NCI-H82 treated with DMSO at 0.1 percent for 48 hours (cell line): ENCODE results near the gene KCNK5.

ENCODE experiments used
- DNase-seq: peaks from one replicate; lab custom pipeline; 2025; ENCODE audit not compliant: unreplicated experiment; lab: John Stamatoyannopoulos, UW

Gene KCNK5

GRCh38 chr6:39178235-39178634, 51.0 kb downstream of the KCNK5 start:
- DNase-seq = no peak

GRCh38 chr6:39177130-39177529, 52.1 kb downstream of the KCNK5 start:
- no peak for DNase-seq

- no peak for DNase-seq
Observed at GRCh38 chr6:39173270-39173669, 56.0 kb downstream of the KCNK5 start.

GRCh38 chr6:39172377-39172757, 56.9 kb downstream of the KCNK5 start:
- no peak for DNase-seq

- no peak for DNase-seq
Observed at GRCh38 chr6:39171489-39172376, 57.5 kb downstream of the KCNK5 start.

- DNase-seq = no peak
Observed at GRCh38 chr6:39170860-39171259, 58.4 kb downstream of the KCNK5 start.

GRCh38 chr6:39170389-39170788, 58.9 kb downstream of the KCNK5 start:
- DNase-seq = no peak

GRCh38 chr6:39169448-39170344, 59.6 kb downstream of the KCNK5 start:
- DNase-seq = no peak

GRCh38 chr6:39167866-39168625, 61.2 kb downstream of the KCNK5 start:
- no peak for DNase-seq

- no peak for DNase-seq
Observed at GRCh38 chr6:39167321-39167720, 62.0 kb downstream of the KCNK5 start.

GRCh38 chr6:39166912-39167290, 62.4 kb downstream of the KCNK5 start:
- DNase-seq = no peak

- DNase-seq = peak; percentile 61
Observed at GRCh38 chr6:39166189-39166911, 62.9 kb downstream of the KCNK5 start.

- no peak for DNase-seq
Observed at GRCh38 chr6:39157511-39157910, 71.8 kb downstream of the KCNK5 start.

- DNase-seq = no peak
Observed at GRCh38 chr6:39156801-39157200, 72.5 kb downstream of the KCNK5 start.

GRCh38 chr6:39154705-39155104, 74.6 kb downstream of the KCNK5 start:
- DNase-seq = no peak

- no peak for DNase-seq
Observed at GRCh38 chr6:39153766-39154397, 75.4 kb downstream of the KCNK5 start.

- peak; percentile 60 for DNase-seq
Observed at GRCh38 chr6:39152262-39152661, 77.0 kb downstream of the KCNK5 start.

- no peak for DNase-seq
Observed at GRCh38 chr6:39151211-39151610, 78.1 kb downstream of the KCNK5 start.

GRCh38 chr6:39144481-39145173, 84.6 kb downstream of the KCNK5 start:
- no peak for DNase-seq
